Activated CD4-positive, CD25-positive, alpha-beta regulatory T cell treated with anti-CD3 and anti-CD28 coated beads, Interleukin-2, amount 50 U/mL, for 16 hours (primary cell): ENCODE data around the gene GINS3.
"Not testable (repeated sequence)": the region's sequence is repeated elsewhere in the genome, so short reads cannot be mapped to it uniquely, and the experiment has no call there.

Source experiments
- DNase-seq: peaks from one replicate; pipeline ENCODE4 v3.0.0-alpha.2; 2020; ENCODE audit warnings: low read depth, low spot score

GINS3 gene

GRCh38 chr16:58389724-58390123 is 2.5 kb upstream of the GINS3 start:
- DNase-seq: no peak

- DNase-seq: no peak
Measured at GRCh38 chr16:58393138-58393504, 850 bp downstream of the GINS3 start.

GRCh38 chr16:58396897-58397296 is 4.6 kb downstream of the GINS3 start:
- DNase-seq: not testable (repeated sequence)

- no peak for DNase-seq
Measured at GRCh38 chr16:58399718-58400633, 7.7 kb downstream of the GINS3 start.

- not testable (repeated sequence) for DNase-seq
Measured at GRCh38 chr16:58401305-58401704, 9.0 kb downstream of the GINS3 start.

GRCh38 chr16:58402796-58403195 is 10.5 kb downstream of the GINS3 start:
- no peak for DNase-seq

- no peak for DNase-seq
Measured at GRCh38 chr16:58409316-58409973, 17.2 kb downstream of the GINS3 start.

GRCh38 chr16:58411336-58411735 is 19.1 kb downstream of the GINS3 start:
- DNase-seq: no peak

GRCh38 chr16:58411736-58412614 is 19.7 kb downstream of the GINS3 start:
- DNase-seq: no peak

GRCh38 chr16:58412615-58412970 is 20.3 kb downstream of the GINS3 start:
- DNase-seq: not testable (repeated sequence)

- DNase-seq: no peak
Measured at GRCh38 chr16:58413359-58413758, 21.1 kb downstream of the GINS3 start.

GRCh38 chr16:58415003-58415402 is 22.7 kb downstream of the GINS3 start:
- no peak for DNase-seq

- not testable (repeated sequence) for DNase-seq
Measured at GRCh38 chr16:58415961-58416360, 23.7 kb downstream of the GINS3 start.

- DNase-seq: no peak
Measured at GRCh38 chr16:58417035-58417434, 24.8 kb downstream of the GINS3 start.

- no peak for DNase-seq
Measured at GRCh38 chr16:58417600-58417999, 25.3 kb downstream of the GINS3 start.

- DNase-seq: no peak
Measured at GRCh38 chr16:58418026-58418425, 25.8 kb downstream of the GINS3 start.

- DNase-seq: no peak
Measured at GRCh38 chr16:58418601-58419000, 26.3 kb downstream of the GINS3 start.

GRCh38 chr16:58419241-58419990 is 27.1 kb downstream of the GINS3 start:
- no peak for DNase-seq

- no peak for DNase-seq
Measured at GRCh38 chr16:58421059-58421458, 28.8 kb downstream of the GINS3 start.

- no peak for DNase-seq
Measured at GRCh38 chr16:58421529-58421928, 29.3 kb downstream of the GINS3 start.

GRCh38 chr16:58422809-58423208 is 30.5 kb downstream of the GINS3 start:
- DNase-seq: no peak
